PC-9 (cell line): ENCODE data around the gene PBX3.

Experiments used
- CTCF ChIP-seq: fragments of 200-600 bp; sonication (generic); conservative IDR thresholded peaks from 2 replicates; pipeline ENCODE4 v1.6.1; 2017; ENCODE audit warnings: mixed run types, antibody characterized with exemption, mild to moderate bottlenecking, moderate library complexity
- EZH2 ChIP-seq: fragments of 200-600 bp; sonication (generic); IDR thresholded peaks from 2 replicates; pipeline ENCODE4 v1.8.0; 2017; ENCODE audit warnings: antibody characterized with exemption, low read depth

- TF ChIP-seq CTCF: no peak
- no peak for TF ChIP-seq EZH2
These were observed 37.3 kb downstream of the PBX3 start for GRCh38 chr9:125784286-125785049.
